ENCODE data around the gene SFTA2.
"Not testable (repeated sequence)": the region's sequence is repeated elsewhere in the genome, so short reads cannot be mapped to it uniquely, and the experiment has no call there.

The SFTA2 gene

DNA sequence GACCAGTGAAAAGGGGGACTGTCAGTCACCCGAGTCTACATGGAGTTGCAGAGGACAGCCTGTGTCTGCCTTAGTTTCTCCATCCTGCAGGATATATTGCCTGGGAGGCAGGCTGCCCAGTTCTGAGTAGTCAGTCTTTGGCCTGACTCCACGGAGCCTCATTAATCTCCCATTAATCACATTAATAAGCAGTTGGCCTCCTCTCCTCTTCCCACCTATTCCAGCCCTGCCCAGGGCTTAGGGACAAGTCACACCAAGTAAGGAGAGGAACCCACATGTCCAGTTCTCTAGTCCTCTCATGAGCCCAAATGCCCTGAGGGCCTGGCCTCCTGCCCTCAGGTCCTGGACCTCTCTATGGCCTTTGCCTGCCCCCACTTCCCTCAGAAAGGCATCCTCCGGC is 7.5 kb upstream of the SFTA2 start:
- Histone ChIP-seq H3K27me3 (ENCODE audit: control insufficient read depth, insufficient read depth, low read length) (no peaks in the 10 kb centered on the region), H3K9ac (ENCODE audit: low read depth, low read length) (no peak overlapping the region), H3K4me3 (ENCODE audit: low read depth, low read length) (no peak overlapping the region), H3K4me1 (ENCODE audit: control insufficient read depth, insufficient read depth, low read length) (peaks cover 10% of the 10 kb centered on the region), H3K9me3 (ENCODE audit: control insufficient read depth, insufficient read depth, low read length) (no peaks in the 10 kb centered on the region), H3K36me3 (ENCODE audit: control insufficient read depth, insufficient read depth, low read length) (no peaks in the 10 kb centered on the region)

DNA sequence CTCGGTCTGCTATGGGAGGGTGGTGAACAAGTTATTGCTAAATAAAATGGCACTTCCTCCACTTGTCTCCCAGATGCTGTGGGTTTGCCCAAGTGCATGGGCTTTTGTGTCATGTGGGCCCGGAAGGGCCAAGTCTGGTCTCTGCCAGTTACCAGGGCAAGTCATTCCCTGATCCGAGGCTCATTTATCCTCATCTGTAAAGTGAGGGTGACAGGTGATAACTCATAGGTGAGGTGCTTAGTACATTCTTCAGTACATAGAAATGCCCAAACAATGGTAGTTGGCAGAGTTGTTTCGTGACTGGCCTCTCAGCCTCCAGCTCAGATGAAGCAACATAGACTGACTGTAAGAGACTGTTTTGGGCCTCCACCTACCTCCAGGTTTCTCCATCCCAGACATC is 6.8 kb upstream of the SFTA2 start:
- Histone ChIP-seq H3K4me3 (ENCODE audit: low read depth, low read length) (no peak overlapping the region), H3K4me1 (ENCODE audit: control insufficient read depth, insufficient read depth, low read length) (peaks cover 10% of the 10 kb centered on the region), H3K36me3 (ENCODE audit: control insufficient read depth, insufficient read depth, low read length) (no peaks in the 10 kb centered on the region), H3K9ac (ENCODE audit: low read depth, low read length) (no peak overlapping the region), H3K27me3 (ENCODE audit: control insufficient read depth, insufficient read depth, low read length) (no peaks in the 10 kb centered on the region), H3K9me3 (ENCODE audit: control insufficient read depth, insufficient read depth, low read length) (no peaks in the 10 kb centered on the region)

DNA sequence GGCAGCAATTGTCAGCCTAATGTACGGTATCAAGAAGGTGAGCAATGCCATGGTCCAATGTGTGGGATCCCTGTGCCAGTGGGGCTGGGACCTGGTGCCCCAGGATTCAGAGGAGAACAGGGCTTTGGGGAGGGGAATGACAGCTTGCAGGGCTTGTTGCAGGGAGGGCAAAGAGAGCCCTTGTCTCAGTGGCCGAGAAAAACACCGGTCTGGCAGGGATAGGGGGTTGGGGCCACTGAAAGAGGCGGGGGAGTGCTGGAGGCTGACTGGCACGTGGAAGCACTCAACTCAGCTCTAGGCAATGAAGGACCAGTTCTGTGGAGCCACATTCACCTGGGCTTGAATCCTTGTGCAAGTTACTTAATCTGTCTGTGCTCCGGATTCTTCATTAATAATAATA is 5.3 kb upstream of the SFTA2 start:
- H3K4me1 ChIP-seq (ENCODE audit: control insufficient read depth, insufficient read depth, low read length) = peaks cover 4% of the 10 kb centered on the region
- no peak overlapping the region for H3K4me3 ChIP-seq (ENCODE audit: low read depth, low read length)
- H3K36me3 ChIP-seq (ENCODE audit: control insufficient read depth, insufficient read depth, low read length) = no peaks in the 10 kb centered on the region
- H3K9ac ChIP-seq (ENCODE audit: low read depth, low read length) = no peak overlapping the region
- H3K9me3 ChIP-seq (ENCODE audit: control insufficient read depth, insufficient read depth, low read length) = no peaks in the 10 kb centered on the region
- no peaks in the 10 kb centered on the region for H3K27me3 ChIP-seq (ENCODE audit: control insufficient read depth, insufficient read depth, low read length)

DNA sequence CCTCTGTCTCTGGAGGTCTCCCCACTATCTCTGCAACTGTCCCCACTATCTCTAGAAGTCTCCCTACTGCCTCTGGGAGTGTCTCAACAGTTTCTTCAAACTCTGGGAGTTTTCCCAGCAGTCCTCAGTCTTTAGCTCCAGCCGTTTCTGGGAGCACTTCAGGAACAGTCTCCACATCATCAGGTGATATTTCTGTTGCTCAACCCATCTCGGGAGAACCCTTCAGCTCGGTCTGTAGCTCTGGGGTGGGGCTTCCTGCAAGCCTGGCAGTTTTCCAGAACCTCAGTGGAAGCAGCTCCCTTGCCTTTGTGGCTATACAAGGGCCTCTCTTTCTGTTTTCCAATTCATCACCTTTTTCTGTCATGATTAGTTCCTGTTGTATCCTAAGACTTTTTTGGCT is 3.0 kb upstream of the SFTA2 start:
- no peaks in the 10 kb centered on the region for H3K9me3 ChIP-seq (ENCODE audit: control insufficient read depth, insufficient read depth, low read length)
- no peaks in the 10 kb centered on the region for H3K36me3 ChIP-seq (ENCODE audit: control insufficient read depth, insufficient read depth, low read length)
- no peak overlapping the region for H3K9ac ChIP-seq (ENCODE audit: low read depth, low read length)
- H3K4me1 ChIP-seq (ENCODE audit: control insufficient read depth, insufficient read depth, low read length) = no peaks in the 10 kb centered on the region
- no peak overlapping the region for H3K4me3 ChIP-seq (ENCODE audit: low read depth, low read length)
- H3K27me3 ChIP-seq (ENCODE audit: control insufficient read depth, insufficient read depth, low read length) = no peaks in the 10 kb centered on the region

DNA sequence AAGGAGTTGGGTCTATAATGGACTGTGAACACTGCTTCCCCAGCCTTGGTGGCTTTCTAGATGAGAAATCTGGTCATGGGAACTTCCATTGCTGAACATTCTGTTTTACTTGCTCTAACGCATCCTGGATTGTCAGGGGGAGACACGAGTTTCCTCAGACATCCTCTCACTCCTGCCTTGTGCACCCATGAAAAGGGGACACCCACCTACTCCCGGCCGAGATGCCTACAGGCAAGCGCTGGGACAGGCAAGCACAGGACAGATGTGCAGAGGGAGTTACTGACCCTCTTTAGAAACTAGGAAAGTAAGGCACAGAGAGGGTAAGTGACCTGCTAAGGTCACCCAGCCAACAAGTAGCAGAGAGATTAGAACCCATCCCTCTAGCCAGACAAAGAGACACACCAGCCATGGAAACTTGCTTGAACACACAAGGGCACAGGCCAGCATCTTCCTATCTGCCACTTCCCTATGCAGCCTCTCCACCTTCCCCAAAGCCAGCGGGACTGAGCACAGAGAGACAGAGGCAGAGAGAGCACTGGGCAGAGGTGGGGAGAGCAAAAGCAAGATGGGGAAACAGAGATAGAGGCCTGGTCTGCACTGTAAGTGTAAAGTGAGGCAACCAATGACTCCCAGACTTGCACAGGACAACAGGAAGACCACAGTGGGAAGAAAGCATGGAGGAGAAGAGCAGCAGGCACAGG is 845 bp upstream of the SFTA2 start:
- Histone ChIP-seq H3K36me3 (ENCODE audit: control insufficient read depth, insufficient read depth, low read length) (no peaks in the 10 kb centered on the region), H3K4me3 (ENCODE audit: low read depth, low read length) (no peak overlapping the region), H3K27me3 (ENCODE audit: control insufficient read depth, insufficient read depth, low read length) (no peaks in the 10 kb centered on the region), H3K4me1 (ENCODE audit: control insufficient read depth, insufficient read depth, low read length) (no peaks in the 10 kb centered on the region), H3K9ac (ENCODE audit: low read depth, low read length) (no peak overlapping the region), H3K9me3 (ENCODE audit: control insufficient read depth, insufficient read depth, low read length) (no peaks in the 10 kb centered on the region)

- Histone ChIP-seq H3K27me3 (ENCODE audit: control insufficient read depth, insufficient read depth, low read length) (no peaks in the 10 kb centered on the region), H3K36me3 (ENCODE audit: control insufficient read depth, insufficient read depth, low read length) (peaks cover 6% of the 10 kb centered on the region), H3K9ac (ENCODE audit: low read depth, low read length) (no peak overlapping the region), H3K4me1 (ENCODE audit: control insufficient read depth, insufficient read depth, low read length) (no peaks in the 10 kb centered on the region), H3K4me3 (ENCODE audit: low read depth, low read length) (no peak overlapping the region), H3K9me3 (ENCODE audit: control insufficient read depth, insufficient read depth, low read length) (no peaks in the 10 kb centered on the region)
These were observed 698 bp downstream of the SFTA2 start for GRCh38 chr6:30931272-30931671.

GRCh38 chr6:30930506-30930905 is 1.5 kb downstream of the SFTA2 start:
- H3K4me1 ChIP-seq (ENCODE audit: control insufficient read depth, insufficient read depth, low read length) = no peaks in the 10 kb centered on the region
- H3K4me3 ChIP-seq (ENCODE audit: low read depth, low read length) = no peak overlapping the region
- H3K36me3 ChIP-seq (ENCODE audit: control insufficient read depth, insufficient read depth, low read length) = peaks cover 11% of the 10 kb centered on the region
- H3K9ac ChIP-seq (ENCODE audit: low read depth, low read length) = no peak overlapping the region
- no peaks in the 10 kb centered on the region for H3K9me3 ChIP-seq (ENCODE audit: control insufficient read depth, insufficient read depth, low read length)
- no peaks in the 10 kb centered on the region for H3K27me3 ChIP-seq (ENCODE audit: control insufficient read depth, insufficient read depth, low read length)

DNA sequence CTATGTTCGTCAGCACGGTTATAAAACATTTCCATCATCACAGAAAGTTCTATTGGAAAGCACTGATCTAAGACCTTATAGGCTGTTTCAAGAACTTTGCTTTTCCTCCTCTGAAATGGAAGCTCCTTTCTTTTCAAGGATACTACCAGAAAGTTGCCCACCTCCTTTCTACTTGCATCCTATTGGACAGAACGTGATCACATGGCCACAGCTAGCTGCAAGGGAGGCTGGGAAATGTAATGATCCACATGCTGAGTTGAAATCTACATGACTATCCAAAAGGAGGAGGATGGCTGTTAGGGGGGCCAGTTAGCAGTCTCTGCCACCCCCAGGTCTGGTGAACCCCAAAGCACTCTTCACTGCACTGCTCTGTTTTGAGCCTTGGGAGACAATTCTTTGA is 3.3 kb downstream of the SFTA2 start:
- peaks cover 15% of the 10 kb centered on the region for H3K36me3 ChIP-seq (ENCODE audit: control insufficient read depth, insufficient read depth, low read length)
- H3K9me3 ChIP-seq (ENCODE audit: control insufficient read depth, insufficient read depth, low read length) = no peaks in the 10 kb centered on the region
- H3K4me1 ChIP-seq (ENCODE audit: control insufficient read depth, insufficient read depth, low read length) = no peaks in the 10 kb centered on the region
- no peaks in the 10 kb centered on the region for H3K27me3 ChIP-seq (ENCODE audit: control insufficient read depth, insufficient read depth, low read length)
- H3K4me3 ChIP-seq (ENCODE audit: low read depth, low read length) = no peak overlapping the region
- H3K9ac ChIP-seq (ENCODE audit: low read depth, low read length) = no peak overlapping the region

DNA sequence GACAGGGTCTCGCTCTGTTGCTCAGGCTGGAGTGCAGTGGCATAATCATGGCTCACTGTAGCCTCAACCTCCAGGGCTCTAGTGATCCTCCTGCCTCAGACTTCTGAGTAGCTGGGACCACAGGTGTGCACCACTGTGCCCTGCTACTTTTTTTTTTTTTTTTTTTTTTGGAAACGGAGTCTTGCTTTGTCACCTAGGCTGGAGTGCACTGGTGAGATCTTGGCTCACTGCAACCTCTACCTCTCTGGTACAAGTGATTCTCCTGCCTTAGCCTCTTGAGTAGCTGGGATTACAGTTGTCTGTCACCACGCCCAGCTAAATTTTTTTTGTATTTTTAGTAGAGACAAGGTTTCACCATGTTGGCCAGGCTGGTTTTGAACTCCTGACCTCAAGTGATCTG is 4.9 kb downstream of the SFTA2 start:
- H3K36me3 ChIP-seq (ENCODE audit: control insufficient read depth, insufficient read depth, low read length) = peaks cover 27% of the 10 kb centered on the region
- not testable (repeated sequence) for H3K9me3 ChIP-seq (ENCODE audit: control insufficient read depth, insufficient read depth, low read length); H3K9ac ChIP-seq (ENCODE audit: low read depth, low read length); H3K4me3 ChIP-seq (ENCODE audit: low read depth, low read length); H3K4me1 ChIP-seq (ENCODE audit: control insufficient read depth, insufficient read depth, low read length); H3K27me3 ChIP-seq (ENCODE audit: control insufficient read depth, insufficient read depth, low read length)

DNA sequence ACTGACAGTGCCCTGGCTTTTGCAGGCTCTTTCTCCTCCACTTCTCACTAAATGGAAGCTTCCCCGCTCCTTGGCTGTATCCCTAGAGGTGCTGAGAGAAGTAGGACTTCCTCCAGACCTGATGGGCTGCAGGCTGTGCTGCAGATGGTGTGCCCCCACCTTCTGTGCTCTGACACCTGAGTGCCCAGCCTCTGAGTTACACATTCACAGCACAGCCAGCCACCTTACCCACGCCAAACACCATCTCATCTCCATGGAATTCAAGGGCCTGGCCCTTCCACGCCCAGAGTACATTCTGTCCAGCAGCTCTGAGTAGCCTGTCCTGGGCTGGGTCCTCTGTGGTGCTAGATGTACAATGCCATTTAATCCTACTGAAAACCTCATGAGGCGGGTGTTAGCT is 5.3 kb downstream of the SFTA2 start:
- no peak overlapping the region for H3K4me3 ChIP-seq (ENCODE audit: low read depth, low read length)
- H3K27me3 ChIP-seq (ENCODE audit: control insufficient read depth, insufficient read depth, low read length) = no peaks in the 10 kb centered on the region
- no peaks in the 10 kb centered on the region for H3K9me3 ChIP-seq (ENCODE audit: control insufficient read depth, insufficient read depth, low read length)
- peaks cover 29% of the 10 kb centered on the region for H3K36me3 ChIP-seq (ENCODE audit: control insufficient read depth, insufficient read depth, low read length)
- H3K9ac ChIP-seq (ENCODE audit: low read depth, low read length) = no peak overlapping the region
- H3K4me1 ChIP-seq (ENCODE audit: control insufficient read depth, insufficient read depth, low read length) = no peaks in the 10 kb centered on the region

DNA sequence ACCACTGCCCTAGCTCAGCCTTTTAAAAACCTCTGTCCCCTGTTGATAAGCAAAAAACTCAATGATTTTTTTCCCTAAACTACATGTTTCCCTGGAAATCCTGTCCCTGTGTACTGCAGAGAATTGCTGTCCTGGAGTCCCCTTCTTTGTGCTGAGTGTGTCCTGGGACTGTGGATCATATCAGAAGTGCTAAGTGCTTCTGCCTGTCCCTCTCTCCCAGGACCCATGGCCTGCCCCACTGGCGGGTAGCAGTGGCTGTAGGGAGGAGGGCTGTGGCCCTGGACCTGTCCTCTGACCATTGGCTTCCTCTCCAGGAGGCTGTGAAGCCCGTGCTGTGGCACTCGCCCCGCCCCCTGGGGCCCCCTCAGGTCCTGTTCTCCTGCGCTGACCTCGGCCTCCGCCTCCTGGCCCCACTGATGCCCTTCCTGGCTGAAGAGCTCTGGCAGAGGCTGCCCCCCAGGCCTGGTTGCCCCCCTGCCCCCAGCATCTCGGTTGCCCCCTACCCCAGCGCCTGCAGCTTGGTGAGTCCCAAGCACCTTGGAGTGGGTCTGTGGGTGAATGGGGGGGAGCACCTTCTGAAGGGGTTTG is 7.8 kb downstream of the SFTA2 start:
- not testable (repeated sequence) for H3K9ac ChIP-seq (ENCODE audit: low read depth, low read length); H3K4me1 ChIP-seq (ENCODE audit: control insufficient read depth, insufficient read depth, low read length); H3K4me3 ChIP-seq (ENCODE audit: low read depth, low read length); H3K9me3 ChIP-seq (ENCODE audit: control insufficient read depth, insufficient read depth, low read length); H3K27me3 ChIP-seq (ENCODE audit: control insufficient read depth, insufficient read depth, low read length)
- peaks cover 44% of the 10 kb centered on the region for H3K36me3 ChIP-seq (ENCODE audit: control insufficient read depth, insufficient read depth, low read length)

DNA sequence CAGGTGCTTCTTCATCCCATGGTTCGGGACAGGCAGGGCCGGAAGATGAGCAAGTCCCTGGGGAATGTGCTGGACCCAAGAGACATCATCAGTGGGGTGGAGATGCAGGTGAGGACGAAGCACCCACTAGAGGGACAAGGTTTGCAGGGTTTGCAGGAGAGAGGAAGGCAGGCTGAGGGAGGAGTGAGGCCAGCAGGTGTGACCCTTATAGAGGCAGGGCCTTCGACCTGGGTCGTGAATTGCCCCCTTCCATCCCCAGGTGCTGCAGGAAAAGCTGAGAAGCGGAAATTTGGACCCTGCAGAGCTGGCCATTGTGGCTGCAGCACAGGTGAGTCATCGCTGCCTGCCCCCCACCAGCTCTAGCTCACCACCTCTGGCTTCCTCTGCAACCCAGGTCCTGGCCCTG is 9.5 kb downstream of the SFTA2 start:
- Histone ChIP-seq H3K9ac (ENCODE audit: low read depth, low read length) (no peak overlapping the region), H3K9me3 (ENCODE audit: control insufficient read depth, insufficient read depth, low read length) (no peaks in the 10 kb centered on the region), H3K4me1 (ENCODE audit: control insufficient read depth, insufficient read depth, low read length) (no peaks in the 10 kb centered on the region), H3K27me3 (ENCODE audit: control insufficient read depth, insufficient read depth, low read length) (no peaks in the 10 kb centered on the region), H3K36me3 (ENCODE audit: control insufficient read depth, insufficient read depth, low read length) (peaks cover 58% of the 10 kb centered on the region), H3K4me3 (ENCODE audit: low read depth, low read length) (no peak overlapping the region)
